GM12878 (cell line): Measurements from ENCODE around the gene TMEM255A. TPM values are rescaled to one million over a fixed set of nuclear protein-coding genes. Genes with fewer than 3 reads are reported as not detected.
A peak's percentile ranks its signal among the peaks of the same experiment; 100 is the strongest.

ENCODE experiments used
- ATF3 ChIP-seq: IDR thresholded peaks from 2 replicates; pipeline ENCODE4 v1.6.1; 2011; ENCODE audit warnings: low read depth, mild to moderate bottlenecking, low read length, moderate library complexity, borderline replicate concordance; ENCODE audit errors: extremely low read depth
- BCLAF1 ChIP-seq: fragments of 450-650 bp; IDR thresholded peaks from 2 replicates; pipeline ENCODE4 v1.6.1; 2017; ENCODE audit warnings: antibody characterized with exemption, mild to moderate bottlenecking, moderate library complexity
- CREB1 ChIP-seq: IDR thresholded peaks from 2 replicates; pipeline ENCODE4 v1.6.1; 2012; ENCODE audit warnings: low read depth, mild to moderate bottlenecking, inconsistent platforms
- FOXK2 ChIP-seq: fragments of 450-650 bp; IDR thresholded peaks from 2 replicates; pipeline ENCODE4 v1.6.1; 2017; ENCODE audit warnings: mild to moderate bottlenecking, moderate library complexity
- HCFC1 ChIP-seq: fragments of 150-350 bp; IDR thresholded peaks from 2 replicates; pipeline ENCODE4 v1.6.1; 2014; ENCODE audit warnings: low read length
- IKZF1 ChIP-seq: fragments of 450-650 bp; conservative IDR thresholded peaks from 2 replicates; pipeline ENCODE4 v1.6.1; 2017; ENCODE audit warnings: antibody characterized with exemption, mild to moderate bottlenecking
- IRF4 ChIP-seq: IDR thresholded peaks from 2 replicates; pipeline ENCODE4 v1.6.1; 2011; ENCODE audit warnings: low read depth, low read length
- KAT2A ChIP-seq: conservative IDR thresholded peaks from 2 replicates; pipeline ENCODE4 v1.6.1; 2011; ENCODE audit warnings: low read depth, low read length; ENCODE audit not compliant: control insufficient read depth
- MAX ChIP-seq: IDR thresholded peaks from 2 replicates; pipeline ENCODE4 v1.6.1; 2012; ENCODE audit warnings: low read depth, low read length, improper control_type of control experiment
- MTA3 ChIP-seq: IDR thresholded peaks from 2 replicates; pipeline ENCODE4 v1.6.1; 2012; ENCODE audit warnings: low read length, inconsistent platforms, borderline replicate concordance
- MYB ChIP-seq: fragments of 150-350 bp; IDR thresholded peaks from 2 replicates; pipeline ENCODE4 v1.6.1; 2014; ENCODE audit warnings: mild to moderate bottlenecking, low read depth, low read length, borderline replicate concordance
- POLR2A ChIP-seq: IDR thresholded peaks from 2 replicates; pipeline ENCODE4 v1.6.1; 2011; ENCODE audit warnings: low read depth, mild to moderate bottlenecking, low read length
- RUNX3 ChIP-seq: IDR thresholded peaks from 2 replicates; pipeline ENCODE4 v1.6.1; 2012; ENCODE audit warnings: low read length, inconsistent platforms
- SUPT20H ChIP-seq: IDR thresholded peaks from 2 replicates; pipeline ENCODE4 v1.6.1; 2011; ENCODE audit warnings: low read depth, mild to moderate bottlenecking, low read length, moderate library complexity, borderline replicate concordance; ENCODE audit not compliant: control insufficient read depth
- WRNIP1 ChIP-seq: IDR thresholded peaks from 2 replicates; pipeline ENCODE4 v1.6.1; 2011; ENCODE audit warnings: low read depth, low read length, improper control_type of control experiment, borderline replicate concordance
- ZBED1 ChIP-seq: IDR thresholded peaks from 2 replicates; pipeline ENCODE4 v1.6.1; 2016; ENCODE audit warnings: borderline replicate concordance
- ZBTB40 ChIP-seq: fragments of 450-650 bp; IDR thresholded peaks from 2 replicates; pipeline ENCODE4 v1.6.1; 2016; ENCODE audit warnings: mild to moderate bottlenecking, moderate library complexity, borderline replicate concordance
- ZNF687 ChIP-seq: fragments of 450-650 bp; IDR thresholded peaks from 2 replicates; pipeline ENCODE4 v1.6.1; 2017; ENCODE audit warnings: mild to moderate bottlenecking, moderate library complexity
- polyA plus RNA-seq, 11 experiments: library from polyadenylated mRNA; depleted of rRNA in 4 of 11; unstranded in 6 of 11; stranded (reverse) in 5 of 11; fragments of >200 nt; fragmentation: Nextera tagmentation in 4 of 11; fragmentation: Illumina TruSeq in 1 of 11; extraction: Ambion mirVana in 4 of 11; extraction: Trizol in 1 of 11; gene quantifications; 1 replicate in 1 of 11; 2 replicates in 10 of 11; pipeline versions ENCODE4 v1.2.1 to v1.2.3, GENCODE V29; 2011 to 2016; ENCODE audit warnings: inconsistent platforms in 2 of 11, missing spikeins in 2 of 11, low read depth in 1 of 11
- total RNA-seq, 4 experiments: library from RNA; depleted of rRNA in 3 of 4; stranded (reverse); fragments of >200 nt in 3 of 4; fragmentation: Illumina TruSeq in 1 of 4; extraction: Trizol in 1 of 4; gene quantifications; 2 replicates each; pipeline versions ENCODE4 v1.2.1 to v1.2.3, GENCODE V29; 2013 to 2021

The TMEM255A gene
- total and polyA plus RNA-seq, 10 of the 15 experiments (the other 5 are each of a cell fraction or from before 2014, with no cell fraction given): 0.90 to 5.4 (median 1.3) TPM

GRCh38 chrX:120250522-120251271, 60.6 kb downstream of the TMEM255A start, which contains the start of gene ZBTB33 (continued):
- TF ChIP-seq SUPT20H (no peak), MYB (no peak), WRNIP1 (no peak), MTA3 (no peak), RUNX3 (no peak), POLR2A (peak; percentile 75), HCFC1 (no peak), FOXK2 (no peak), MAX (no peak; the same call in 1 of the 2 replicates), ATF3 (no peak), IKZF1 (peak; percentile 64), CREB1 (peak; percentile 69; the same call in 1 of the 2 replicates), ZNF687 (peak; percentile 35; the same call in 1 of the 2 replicates), BCLAF1 (no peak), ZBED1 (no peak), IRF4 (no peak), ZBTB40 (no peak), KAT2A (no peak)
